ENCODE results near the gene ALDOA.

Gene ALDOA

DNA sequence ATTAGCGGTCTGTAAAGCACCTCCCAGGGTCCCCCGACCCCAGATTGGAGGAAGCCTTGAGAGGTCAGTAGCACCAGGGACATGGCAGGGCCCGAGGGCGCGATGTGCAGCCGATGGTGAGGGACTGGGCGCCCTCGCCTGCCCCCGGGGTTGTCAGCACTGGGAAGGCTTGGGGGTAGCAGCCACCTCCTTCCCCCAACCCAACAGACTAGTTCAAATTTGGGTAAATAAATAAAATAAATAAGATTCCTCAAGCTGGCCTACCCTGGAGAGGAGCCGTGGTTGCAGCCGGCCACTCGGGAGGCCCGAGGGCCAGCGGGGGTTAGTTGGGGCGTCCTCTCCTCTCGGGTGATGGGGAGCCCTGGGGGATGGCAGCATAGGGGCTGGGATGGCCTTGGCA lies 41.1 kb upstream of the ALDOA start:
- no peak overlapping the region for H3K4me3 ChIP-seq (ENCODE audit: control insufficient read depth, low read depth, low read length)
- no peak for DNase-seq (ENCODE audit: low read depth)
- TF ChIP-seq, protein P1, sequence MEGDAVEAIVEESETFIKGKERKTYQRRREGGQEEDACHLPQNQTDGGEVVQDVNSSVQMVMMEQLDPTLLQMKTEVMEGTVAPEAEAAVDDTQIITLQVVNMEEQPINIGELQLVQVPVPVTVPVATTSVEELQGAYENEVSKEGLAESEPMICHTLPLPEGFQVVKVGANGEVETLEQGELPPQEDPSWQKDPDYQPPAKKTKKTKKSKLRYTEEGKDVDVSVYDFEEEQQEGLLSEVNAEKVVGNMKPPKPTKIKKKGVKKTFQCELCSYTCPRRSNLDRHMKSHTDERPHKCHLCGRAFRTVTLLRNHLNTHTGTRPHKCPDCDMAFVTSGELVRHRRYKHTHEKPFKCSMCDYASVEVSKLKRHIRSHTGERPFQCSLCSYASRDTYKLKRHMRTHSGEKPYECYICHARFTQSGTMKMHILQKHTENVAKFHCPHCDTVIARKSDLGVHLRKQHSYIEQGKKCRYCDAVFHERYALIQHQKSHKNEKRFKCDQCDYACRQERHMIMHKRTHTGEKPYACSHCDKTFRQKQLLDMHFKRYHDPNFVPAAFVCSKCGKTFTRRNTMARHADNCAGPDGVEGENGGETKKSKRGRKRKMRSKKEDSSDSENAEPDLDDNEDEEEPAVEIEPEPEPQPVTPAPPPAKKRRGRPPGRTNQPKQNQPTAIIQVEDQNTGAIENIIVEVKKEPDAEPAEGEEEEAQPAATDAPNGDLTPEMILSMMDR (conservative IDR thresholded peaks at IDR 0.05; ENCODE audit: control insufficient read depth, insufficient read depth, low read depth, low read length), result no peak

DNA sequence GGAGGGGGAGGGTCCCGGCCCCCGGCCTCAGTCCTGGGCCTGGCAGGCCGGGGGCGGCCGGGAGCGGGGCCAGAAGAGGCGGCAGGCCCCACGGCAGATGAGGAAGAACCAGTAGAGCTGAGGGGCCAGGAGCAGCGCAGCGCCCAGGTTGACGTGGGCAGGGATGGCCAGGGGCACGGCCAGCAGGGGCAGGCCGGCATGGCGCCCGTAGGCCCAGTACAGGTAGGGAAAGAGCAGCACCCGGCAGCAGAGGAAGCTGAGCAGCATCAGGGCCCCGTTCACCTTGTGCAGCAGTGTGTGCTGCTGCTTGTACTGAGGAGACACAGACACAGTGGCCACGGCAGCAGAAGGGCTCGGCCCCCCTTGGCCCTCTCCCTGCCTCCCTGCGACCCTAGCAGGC lies 40.4 kb upstream of the ALDOA start:
- TF ChIP-seq, protein P1 (conservative IDR thresholded peaks at IDR 0.05; ENCODE audit: control insufficient read depth, insufficient read depth, low read depth, low read length), result no peak
- H3K4me3 ChIP-seq (ENCODE audit: control insufficient read depth, low read depth, low read length), result no peak overlapping the region
- no peak for DNase-seq (ENCODE audit: low read depth)

DNA sequence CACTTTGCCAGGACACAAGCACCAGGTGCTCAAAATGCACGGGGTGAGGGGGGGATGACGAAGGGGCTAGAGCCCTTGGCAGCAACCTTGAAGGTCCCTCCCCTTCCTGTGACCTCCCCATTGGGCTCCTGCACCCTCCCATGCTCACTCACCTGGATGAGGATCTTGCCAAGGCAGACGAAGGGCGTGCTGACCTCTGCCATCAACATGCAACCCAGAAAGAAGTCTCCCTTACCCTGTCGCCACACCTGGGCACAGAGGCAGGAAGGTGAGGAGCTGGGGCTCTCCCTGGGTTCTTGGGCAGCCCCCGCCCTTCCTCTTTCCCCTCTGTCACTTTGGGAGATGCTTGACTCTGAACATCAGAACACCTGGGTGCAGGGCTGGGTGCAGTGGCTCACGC lies 40.0 kb upstream of the ALDOA start:
- no peak for DNase-seq (ENCODE audit: low read depth)
- no peak overlapping the region for H3K4me3 ChIP-seq (ENCODE audit: control insufficient read depth, low read depth, low read length)
- TF ChIP-seq, protein P1 (conservative IDR thresholded peaks at IDR 0.05; ENCODE audit: control insufficient read depth, insufficient read depth, low read depth, low read length), result no peak

DNA sequence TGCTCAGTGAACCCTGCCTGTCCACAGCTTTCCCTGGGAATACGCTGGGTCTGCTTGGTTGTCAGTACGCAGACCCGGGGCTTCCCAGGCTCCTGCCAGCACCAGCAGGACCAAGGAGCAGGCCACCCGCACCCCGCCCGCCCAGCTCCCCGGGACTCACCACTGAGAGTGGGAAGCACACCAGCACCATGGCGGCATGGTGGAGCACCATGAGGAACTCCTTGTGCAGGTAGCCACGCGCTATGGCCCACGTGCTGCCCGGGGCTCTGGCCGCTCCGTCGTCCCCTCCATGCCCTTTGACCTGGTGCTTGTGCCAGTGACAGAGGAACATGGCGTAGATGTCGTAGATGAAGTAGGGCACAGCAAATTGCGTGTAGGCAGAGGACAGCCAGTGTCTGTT lies 39.1 kb upstream of the ALDOA start:
- DNase-seq (ENCODE audit: low read depth), result no peak
- TF ChIP-seq, protein P1 (conservative IDR thresholded peaks at IDR 0.05; ENCODE audit: control insufficient read depth, insufficient read depth, low read depth, low read length), result no peak
- H3K4me3 ChIP-seq (ENCODE audit: control insufficient read depth, low read depth, low read length), result no peak overlapping the region

DNA sequence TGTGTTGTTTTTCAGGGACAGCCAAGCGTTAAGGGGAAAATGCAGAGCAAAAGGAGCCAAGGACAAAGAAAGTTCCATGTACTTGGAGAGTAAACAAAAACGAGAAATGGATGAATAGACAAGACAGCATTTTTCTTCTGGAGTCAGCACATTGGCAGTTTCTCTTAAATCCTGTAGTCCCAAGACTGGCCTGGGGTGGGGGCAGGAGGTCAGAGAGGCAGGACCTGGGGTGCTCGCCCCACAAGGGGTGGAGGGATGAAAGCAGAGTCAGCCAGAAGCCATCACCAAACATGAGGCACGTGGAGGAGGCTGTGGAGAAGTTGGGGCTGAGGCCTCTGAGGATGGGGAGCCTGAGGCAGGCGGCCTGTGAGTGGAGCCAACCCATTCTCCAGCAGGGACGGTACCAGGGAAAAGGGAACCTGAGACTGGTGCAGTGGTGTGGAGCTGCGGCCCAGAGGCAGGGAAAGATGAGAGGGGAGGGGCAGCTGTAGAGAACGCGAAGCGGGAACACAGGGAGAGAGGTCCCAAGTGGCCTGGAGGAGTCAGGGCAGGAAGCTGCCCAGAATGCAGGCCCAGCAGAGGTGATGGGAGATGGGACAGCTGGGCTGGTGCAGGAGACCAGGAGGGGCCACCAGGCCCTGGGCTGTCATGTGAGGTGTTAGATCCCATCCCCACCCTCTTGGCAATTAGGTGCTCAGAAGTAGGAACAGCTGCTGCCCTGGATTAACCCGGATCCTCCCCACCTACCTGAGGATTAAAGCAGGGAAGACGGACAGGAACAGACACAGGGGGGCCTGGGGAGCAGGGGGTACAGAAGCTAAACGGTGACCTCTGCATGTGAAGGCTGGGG lies 37.7 kb upstream of the ALDOA start:
- H3K4me3 ChIP-seq (ENCODE audit: control insufficient read depth, low read depth, low read length), result no peak overlapping the region
- TF ChIP-seq, protein P1 (conservative IDR thresholded peaks at IDR 0.05; ENCODE audit: control insufficient read depth, insufficient read depth, low read depth, low read length), result no peak
- DNase-seq (ENCODE audit: low read depth), result no peak

DNA sequence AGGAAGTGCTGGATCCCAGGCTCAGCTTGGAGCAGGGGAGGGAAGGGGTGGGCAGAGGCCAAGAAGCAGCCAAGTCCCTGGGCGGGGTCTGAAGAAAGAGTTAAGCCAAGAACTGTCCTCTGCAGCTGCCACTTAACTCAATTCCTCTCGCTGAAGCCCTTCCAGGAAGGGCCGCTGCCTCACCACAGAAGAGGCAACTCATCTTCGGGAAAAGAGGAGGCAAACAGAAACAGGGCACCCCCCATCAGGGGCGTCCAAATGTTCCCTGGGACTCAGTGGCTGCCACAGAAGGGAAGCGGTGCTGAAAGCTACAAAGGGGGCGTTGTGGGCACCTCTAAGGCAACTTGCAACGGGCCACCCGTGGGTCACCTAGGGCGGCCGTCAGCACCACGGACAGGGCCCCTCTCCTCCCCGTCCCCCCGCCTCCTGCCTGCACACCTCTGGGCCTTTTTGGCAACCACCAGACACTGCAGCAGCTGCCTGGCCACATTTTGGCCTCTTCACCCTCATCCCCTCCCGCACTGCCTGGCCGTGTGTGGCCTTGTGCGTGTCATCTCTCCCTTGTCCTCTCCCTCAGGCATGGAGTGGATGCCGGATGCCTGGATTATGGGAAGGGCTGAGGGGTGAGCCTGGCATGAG lies 37.0 kb upstream of the ALDOA start:
- TF ChIP-seq, protein P1 (conservative IDR thresholded peaks at IDR 0.05; ENCODE audit: control insufficient read depth, insufficient read depth, low read depth, low read length), result no peak
- H3K4me3 ChIP-seq (ENCODE audit: control insufficient read depth, low read depth, low read length), result no peak overlapping the region
- DNase-seq (ENCODE audit: low read depth), result no peak
